H1 (cell line): ENCODE results near the gene PGF. TPM values are rescaled to one million over a fixed set of nuclear protein-coding genes. Genes with fewer than 3 reads are reported as not detected.

Experiments
- CTCF ChIA-PET: fragments of 300-600 bp; sonication (Branson Sonifier 250); formaldehyde crosslinking; loops from one replicate; lab custom pipeline; 2021; ENCODE audit not compliant: partially characterized antibody; lab: Charles Lee
- POLR2A ChIA-PET: fragments of 300-600 bp; sonication (Branson Sonifier 250); formaldehyde crosslinking; loops from one replicate; lab custom pipeline; 2021; ENCODE audit warnings: inconsistent platforms; ENCODE audit not compliant: partially characterized antibody; lab: Charles Lee
- DNase-seq, 2 experiments: peaks; one replicate each; pipeline versions ENCODE4 v3.0.0 to v3.0.0-alpha.2; 2010 to 2022; ENCODE audit warnings: low spot score in 2 of 2, low read depth in 1 of 2, mixed read lengths in 1 of 2
- FAIRE-seq: peaks from 2 replicates; lab custom pipeline; 2011; peaks lifted over from hg19 to GRCh38; lab: Jason Lieb, UNC
- H2AFZ ChIP-seq: 2 replicates; pipeline ENCODE4 v1.8.1; 2012; ENCODE audit warnings: low read length, inconsistent platforms
- H2AK5ac ChIP-seq: 2 replicates; pipeline ENCODE4 v1.6.1; 2013; ENCODE audit warnings: low read depth, low read length
- H2BK120ac ChIP-seq: replicated peaks from 2 replicates; pipeline ENCODE3; 2013; ENCODE audit warnings: low read depth, low read length, inconsistent platforms
- H2BK12ac ChIP-seq: 2 replicates; pipeline ENCODE4 v1.6.1; 2013; ENCODE audit warnings: low read depth, low read length
- H2BK15ac ChIP-seq: 2 replicates; pipeline ENCODE4 v1.6.1; 2013; ENCODE audit warnings: low read length
- H2BK20ac ChIP-seq: 2 replicates; pipeline ENCODE4 v1.6.1; 2013; ENCODE audit warnings: low read length
- H2BK5ac ChIP-seq: 2 replicates; pipeline ENCODE4 v1.6.1; 2013; ENCODE audit warnings: low read depth, low read length
- H3K14ac ChIP-seq: 2 replicates; pipeline ENCODE4 v1.6.1; 2013; ENCODE audit warnings: inconsistent platforms; ENCODE audit not compliant: insufficient read length
- H3K18ac ChIP-seq: 2 replicates; pipeline ENCODE4 v1.6.1; 2013; ENCODE audit warnings: low read length; ENCODE audit errors: extremely low read depth
- H3K23ac ChIP-seq: 2 replicates; pipeline ENCODE4 v1.6.1; 2013; ENCODE audit warnings: inconsistent platforms; ENCODE audit not compliant: insufficient read length
- H3K23me2 ChIP-seq: 2 replicates; pipeline ENCODE4 v1.6.1; 2013; ENCODE audit warnings: low read depth, low read length
- H3K27ac ChIP-seq: 2 replicates; pipeline ENCODE4 v1.6.1; 2011; ENCODE audit warnings: low read depth, low read length, inconsistent platforms
- H3K27me3 ChIP-seq, 4 experiments: replicated peaks in 1 of 4; 1 replicate in 1 of 4; 2 replicates in 3 of 4; pipeline versions ENCODE4 v1.6.1 to v1.8.1; 2011 to 2013; ENCODE audit warnings: low read length in 3 of 4, mild to moderate bottlenecking in 3 of 4, inconsistent platforms in 2 of 4, mixed read lengths in 2 of 4, moderate library complexity in 1 of 4; ENCODE audit not compliant: control insufficient read depth in 3 of 4, insufficient read depth in 3 of 4; ENCODE audit errors: extremely low read depth in 1 of 4
- H3K36me3 ChIP-seq, 4 experiments: 2 replicates each; pipeline versions ENCODE4 v1.6.1 to v1.8.1; 2011 to 2013; ENCODE audit warnings: mild to moderate bottlenecking in 4 of 4, low read length in 3 of 4, moderate library complexity in 2 of 4, control low read depth in 1 of 4, inconsistent platforms in 1 of 4; ENCODE audit not compliant: insufficient read depth in 4 of 4, control insufficient read depth in 2 of 4
- H3K4ac ChIP-seq: replicated peaks from 2 replicates; pipeline ENCODE3; 2013; ENCODE audit warnings: low read length, low read depth, mixed read lengths, inconsistent platforms; ENCODE audit not compliant: insufficient read length
- H3K4me1 ChIP-seq, 4 experiments: replicated peaks in 1 of 4; 1 replicate in 1 of 4; 2 replicates in 3 of 4; pipeline versions ENCODE4 v1.6.1 to v1.8.1; 2011 to 2013; ENCODE audit warnings: low read length in 3 of 4, inconsistent platforms in 2 of 4, mixed read lengths in 1 of 4; ENCODE audit not compliant: insufficient read depth in 4 of 4, control insufficient read depth in 3 of 4
- H3K4me2 ChIP-seq, 2 experiments: 2 replicates each; pipeline versions ENCODE4 v1.6.1 to v1.8.1; 2011 to 2013; ENCODE audit warnings: low read depth in 2 of 2, low read length in 2 of 2, control low read depth in 1 of 2, inconsistent platforms in 1 of 2, mild to moderate bottlenecking in 1 of 2; ENCODE audit not compliant: insufficient read depth in 1 of 2
- H3K4me3 ChIP-seq, 4 experiments: fragments of 200-600, 300-600 bp in 1 of 4; sonication (generic), shearing (Covaris generic), sonication (Bioruptor Twin) in 1 of 4; 2 replicates each; pipeline versions ENCODE4 v1.5.1 to v1.8.1; 2011 to 2016; ENCODE audit warnings: low read length in 4 of 4, low read depth in 3 of 4, control low read depth in 2 of 4, inconsistent platforms in 2 of 4, mild to moderate bottlenecking in 2 of 4, mixed read lengths in 1 of 4, moderate library complexity in 1 of 4; ENCODE audit not compliant: insufficient read depth in 2 of 4; ENCODE audit errors: extremely low read depth in 1 of 4
- H3K56ac ChIP-seq: replicated peaks from 2 replicates; pipeline ENCODE3; 2013; ENCODE audit warnings: low read depth, mild to moderate bottlenecking, mixed read lengths, low read length, inconsistent platforms; ENCODE audit not compliant: insufficient read length
- H3K79me1 ChIP-seq: 2 replicates; pipeline ENCODE4 v1.6.1; 2013; ENCODE audit warnings: low read depth, low read length, control low read depth
- H3K79me2 ChIP-seq, 2 experiments: 2 replicates each; pipeline versions ENCODE4 v1.6.1 to v1.8.1; 2012 to 2013; ENCODE audit warnings: low read length in 2 of 2, mild to moderate bottlenecking in 2 of 2, inconsistent platforms in 1 of 2; ENCODE audit not compliant: insufficient read depth in 2 of 2, control insufficient read depth in 1 of 2
- H3K9ac ChIP-seq, 4 experiments: replicated peaks in 1 of 4; 1 replicate in 1 of 4; 2 replicates in 3 of 4; pipeline versions ENCODE4 v1.6.1 to v1.8.1; 2011 to 2013; ENCODE audit warnings: low read depth in 3 of 4, low read length in 3 of 4, control low read depth in 2 of 4, mild to moderate bottlenecking in 2 of 4, moderate library complexity in 2 of 4, inconsistent platforms in 1 of 4; ENCODE audit errors: extremely low read depth in 1 of 4
- H3K9me3 ChIP-seq, 2 experiments: 2 replicates each; pipeline versions ENCODE4 v1.6.1 to v1.8.1; 2012 to 2013; ENCODE audit warnings: mild to moderate bottlenecking in 2 of 2, moderate library complexity in 2 of 2, control low read depth in 1 of 2, inconsistent platforms in 1 of 2, low read depth in 1 of 2, low read length in 1 of 2, mixed read lengths in 1 of 2; ENCODE audit not compliant: insufficient read depth in 2 of 2
- H4K20me1 ChIP-seq, 2 experiments: replicated peaks in 1 of 2; 2 replicates each; pipeline versions ENCODE3 to v1.8.1; 2011 to 2013; ENCODE audit warnings: inconsistent platforms in 2 of 2, low read length in 2 of 2, mild to moderate bottlenecking in 1 of 2; ENCODE audit not compliant: insufficient read depth in 2 of 2, control insufficient read depth in 1 of 2
- H4K5ac ChIP-seq: 2 replicates; pipeline ENCODE4 v1.6.1; 2013; ENCODE audit warnings: low read length, low read depth, mixed read lengths, inconsistent platforms; ENCODE audit not compliant: insufficient read length
- H4K8ac ChIP-seq: 2 replicates; pipeline ENCODE4 v1.8.0; 2013; ENCODE audit warnings: mild to moderate bottlenecking, moderate library complexity, low read length, inconsistent platforms; ENCODE audit not compliant: insufficient read depth; ENCODE audit errors: extremely low read depth
- H4K91ac ChIP-seq: replicated peaks from 2 replicates; pipeline ENCODE3; 2013; ENCODE audit warnings: low read length, mixed read lengths, inconsistent platforms; ENCODE audit not compliant: insufficient read length
- ATF2 ChIP-seq: IDR thresholded peaks from 2 replicates; pipeline ENCODE4 v1.6.1; 2012; ENCODE audit warnings: low read length, inconsistent platforms
- BCL11A ChIP-seq, 2 experiments: IDR thresholded peaks; one replicate each; pipeline ENCODE4 v1.6.1; 2011; ENCODE audit warnings: low read depth in 2 of 2, low read length in 2 of 2, mild to moderate bottlenecking in 2 of 2
- EZH2 ChIP-seq: fragments of 200-600 bp; sonication (generic); IDR thresholded peaks from 2 replicates; pipeline ENCODE4 v1.7.1; 2012; ENCODE audit warnings: low read depth, mild to moderate bottlenecking, moderate library complexity, low read length, inconsistent platforms; ENCODE audit not compliant: severe bottlenecking
- JUN ChIP-seq: IDR thresholded peaks from 2 replicates; pipeline ENCODE4 v1.6.1; 2011; ENCODE audit warnings: low read depth, mild to moderate bottlenecking, improper control_type of control experiment, low read length
- KDM5A ChIP-seq: fragments of 200-600 bp; IDR thresholded peaks from 2 replicates; pipeline ENCODE4 v1.7.1; 2012; ENCODE audit warnings: mild to moderate bottlenecking, low read length, inconsistent platforms, mixed read lengths
- NRF1 ChIP-seq: IDR thresholded peaks from 2 replicates; pipeline ENCODE4 v1.6.1; 2011; ENCODE audit warnings: mild to moderate bottlenecking, low read depth, low read length, improper control_type of control experiment
- PHF8 ChIP-seq: fragments of 200-600 bp; sonication (generic); conservative IDR thresholded peaks from 2 replicates; pipeline ENCODE4 v1.7.1; 2012; ENCODE audit warnings: low read depth, mild to moderate bottlenecking, inconsistent platforms, low read length, moderate library complexity
- RAD21 ChIP-seq, 2 experiments: IDR thresholded peaks in 1 of 2; conservative IDR thresholded peaks in 1 of 2; 2 replicates each; pipeline ENCODE4 v1.6.1; 2011; ENCODE audit warnings: low read depth in 2 of 2, low read length in 2 of 2, improper control_type of control experiment in 1 of 2, inconsistent platforms in 1 of 2, mild to moderate bottlenecking in 1 of 2, moderate library complexity in 1 of 2
- SIX5 ChIP-seq: IDR thresholded peaks from 2 replicates; pipeline ENCODE4 v1.6.1; 2011; ENCODE audit warnings: mild to moderate bottlenecking, low read depth, low read length
- SP2 ChIP-seq: IDR thresholded peaks from 2 replicates; pipeline ENCODE4 v1.6.1; 2012; ENCODE audit warnings: mild to moderate bottlenecking, low read length, inconsistent platforms
- SUZ12 ChIP-seq: fragments of 200-600 bp; sonication (generic); IDR thresholded peaks from 2 replicates; pipeline ENCODE4 v1.6.1; 2012; ENCODE audit warnings: mild to moderate bottlenecking, inconsistent platforms, low read length, moderate library complexity, mixed read lengths
- TAF7 ChIP-seq: optimal IDR thresholded peaks from 2 replicates; pipeline ENCODE3; 2011; ENCODE audit warnings: low read depth, mild to moderate bottlenecking, inconsistent platforms, low read length, moderate library complexity, borderline replicate concordance
- WGBS, 2 experiments: shearing (Covaris generic) in 1 of 2; methylation state at CpG; one replicate each; pipeline versions ENCODE4 v1.1.6 to v1.1.7; 2013 to 2015; ENCODE audit warnings: low lambda C conversion rate in 2 of 2, mixed read lengths in 2 of 2, inconsistent platforms in 1 of 2, low coverage in 1 of 2, missing lambda C conversion rate in 1 of 2; ENCODE audit not compliant: insufficient replicate concordance in 2 of 2, insufficient coverage in 1 of 2, insufficient read length in 1 of 2; ENCODE audit errors: extremely low coverage in 1 of 2, missing lambda C conversion rate in 1 of 2; 5-methylcytosine and 5-hydroxymethylcytosine counted together
- polyA plus RNA-seq, 7 experiments: library from polyadenylated mRNA; depleted of rRNA in 3 of 7; stranded (reverse) in 5 of 7; unstranded in 2 of 7; fragments of >200 nt in 5 of 7; fragments of 200-250 nt in 2 of 7; gene quantifications; 1 replicate in 5 of 7; 2 replicates in 1 of 7; 4 replicates in 1 of 7; pipeline versions ENCODE4 v1.2.1 to v1.2.3, GENCODE V29; 2011 to 2013; ENCODE audit warnings: missing spikeins in 2 of 7, mixed read lengths in 2 of 7
- total RNA-seq: library from RNA; stranded (reverse); fragmentation: NEBNext Ultra II Directional; extraction: Animal tissue kit (Norgen Biotek cat#: 25700); gene quantifications from 2 replicates; pipeline ENCODE4 v1.2.1, GENCODE V29; 2021

The PGF gene
- total and polyA plus RNA-seq, 2 of the 8 experiments (the other 6 are each of a cell fraction or from before 2014, with no cell fraction given): 2.1 to 4.1 TPM

- Histone ChIP-seq H3K27me3 (0 out of 7 replicates have a peak, but pooled peaks cover 0 to under 1% (median 0%) of the 10 kb centered on the region in 4 experiments), H4K91ac (no peak overlapping the region), H2BK20ac (no peak overlapping the region), H3K4me3 (no peak overlapping the region), H3K36me3 (peaks cover 0 to 3% (median 0%) of the 10 kb centered on the region in 4 experiments; a peak in 3 of 8 replicates), H2AK5ac (no peak overlapping the region), H3K79me2 (no peaks in the 10 kb centered on the region), H4K5ac (no peak overlapping the region), H2BK5ac (no peak overlapping the region), H3K27ac (no peak overlapping the region), H3K56ac (no peak overlapping the region), H3K14ac (no peak overlapping the region), H3K9ac (no peak overlapping the region), H3K4me1 (no peaks in the 10 kb centered on the region; a peak in 1 of 7 replicates), H3K9me3 (no peaks in the 10 kb centered on the region), H3K23ac (no peak overlapping the region), H2BK120ac (no peak overlapping the region), H3K4me2 (no peak overlapping the region), H4K20me1 (no peaks in the 10 kb centered on the region), H2BK12ac (no peak overlapping the region), H3K79me1 (no peaks in the 10 kb centered on the region), H3K23me2 (peaks cover 2% of the 10 kb centered on the region; the same call in 1 of the 2 replicates), H2AFZ (no peak overlapping the region), H4K8ac (no peak overlapping the region), H3K18ac (no peak overlapping the region), H2BK15ac (no peak overlapping the region), H3K4ac (no peak overlapping the region)
- 92% methylated on average over 9 of the region's 9 CpGs; no CpG with 5 or more reads in 1 of the 2 experiments for WGBS, 2 experiments
- no peak for FAIRE-seq
- POLR2A ChIA-PET: interaction anchor here (1.5 to 2.7 kb wide), 2 partner anchors 10 to 13 kb away, joined by 8 to 11 read pairs; no protein-coding TSS in a partner anchor
- CTCF ChIA-PET: interaction anchor here (0.7 to 2.8 kb wide), 5 partner anchors 10 to 170 kb away, joined by 3 to 18 read pairs (median 7); no protein-coding TSS in a partner anchor
- no peak for DNase-seq
- TF ChIP-seq KDM5A: no peak
- TF ChIP-seq TAF7: no peak
- no peak for TF ChIP-seq SUZ12
- TF ChIP-seq ATF2: no peak
- no peak for TF ChIP-seq BCL11A (IDR thresholded peaks at IDR 0.05; ENCODE audit: low read depth in 2 of 2, low read length in 2 of 2)
- no peak for TF ChIP-seq SP2
- no peak for TF ChIP-seq PHF8
- no peak for TF ChIP-seq RAD21 (IDR thresholded peaks at IDR 0.05 in 1 of 2, conservative IDR thresholded peaks at IDR 0.05 in 1 of 2; ENCODE audit: low read depth in 2 of 2, low read length in 2 of 2)
- TF ChIP-seq SIX5: no peak
- no peak for TF ChIP-seq JUN
- no peak for TF ChIP-seq NRF1
- no peak for TF ChIP-seq EZH2
Observed at GRCh38 chr14:74918380-74918779, 37.0 kb downstream of the PGF start.
